ENCODE data around the gene BEST3. TPM values are rescaled to one million over a fixed set of nuclear protein-coding genes. Genes with fewer than 3 reads are reported as not detected.
A peak's percentile ranks its signal among the peaks of the same experiment; 100 is the strongest.

The BEST3 gene
- total RNA-seq, 1 donor from 2014 or later: 0.11 TPM

DNA sequence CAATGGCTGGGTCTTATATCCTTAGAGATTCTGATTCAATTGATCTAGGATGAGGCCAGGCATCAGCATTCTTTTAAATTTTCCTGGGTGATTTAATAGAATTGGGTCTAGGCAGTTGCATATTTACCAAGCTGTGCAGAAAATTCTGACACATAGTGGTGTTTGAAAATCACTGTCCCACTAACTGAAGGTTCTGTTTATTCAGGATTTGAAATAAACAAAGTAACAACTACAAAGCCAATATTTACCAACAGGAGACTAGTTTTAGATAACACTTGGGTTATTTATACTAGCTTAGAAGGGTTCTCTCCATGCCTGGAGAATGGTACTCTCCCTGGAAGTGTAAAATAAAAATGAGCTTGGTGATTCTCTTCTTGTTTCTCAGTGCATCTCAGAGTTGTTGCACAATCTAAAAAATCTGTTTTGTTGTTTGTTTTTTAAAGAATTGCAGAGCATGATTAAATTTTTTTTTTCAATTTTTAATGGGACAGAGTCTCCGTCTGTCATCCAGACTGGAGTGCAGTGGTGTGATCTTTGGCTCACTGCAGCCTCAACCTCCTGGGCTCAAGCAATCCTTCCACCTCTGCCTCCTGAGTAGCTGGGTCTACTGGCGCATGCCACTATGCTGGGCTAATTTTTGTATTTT is 16.9 kb downstream of the BEST3 start:
- Mint-ChIP-seq H3K4me1 (ENCODE audit: unreplicated experiment) (peaks cover 27% of the 10 kb centered on the region), H3K27ac (ENCODE audit: unreplicated experiment) (no peak overlapping the region), H3K27me3 (ENCODE audit: unreplicated experiment) (no peaks in the 10 kb centered on the region), H3K36me3 (ENCODE audit: unreplicated experiment) (no peaks in the 10 kb centered on the region), H3K4me3 (ENCODE audit: unreplicated experiment) (no peak overlapping the region), H3K9me3 (ENCODE audit: unreplicated experiment) (no peaks in the 10 kb centered on the region)
- TF ChIP-seq, protein P1, sequence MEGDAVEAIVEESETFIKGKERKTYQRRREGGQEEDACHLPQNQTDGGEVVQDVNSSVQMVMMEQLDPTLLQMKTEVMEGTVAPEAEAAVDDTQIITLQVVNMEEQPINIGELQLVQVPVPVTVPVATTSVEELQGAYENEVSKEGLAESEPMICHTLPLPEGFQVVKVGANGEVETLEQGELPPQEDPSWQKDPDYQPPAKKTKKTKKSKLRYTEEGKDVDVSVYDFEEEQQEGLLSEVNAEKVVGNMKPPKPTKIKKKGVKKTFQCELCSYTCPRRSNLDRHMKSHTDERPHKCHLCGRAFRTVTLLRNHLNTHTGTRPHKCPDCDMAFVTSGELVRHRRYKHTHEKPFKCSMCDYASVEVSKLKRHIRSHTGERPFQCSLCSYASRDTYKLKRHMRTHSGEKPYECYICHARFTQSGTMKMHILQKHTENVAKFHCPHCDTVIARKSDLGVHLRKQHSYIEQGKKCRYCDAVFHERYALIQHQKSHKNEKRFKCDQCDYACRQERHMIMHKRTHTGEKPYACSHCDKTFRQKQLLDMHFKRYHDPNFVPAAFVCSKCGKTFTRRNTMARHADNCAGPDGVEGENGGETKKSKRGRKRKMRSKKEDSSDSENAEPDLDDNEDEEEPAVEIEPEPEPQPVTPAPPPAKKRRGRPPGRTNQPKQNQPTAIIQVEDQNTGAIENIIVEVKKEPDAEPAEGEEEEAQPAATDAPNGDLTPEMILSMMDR (IDR thresholded peaks at IDR 0.05): no peak
- no peak for DNase-seq (ENCODE audit: extremely low spot score, unreplicated experiment)

DNA sequence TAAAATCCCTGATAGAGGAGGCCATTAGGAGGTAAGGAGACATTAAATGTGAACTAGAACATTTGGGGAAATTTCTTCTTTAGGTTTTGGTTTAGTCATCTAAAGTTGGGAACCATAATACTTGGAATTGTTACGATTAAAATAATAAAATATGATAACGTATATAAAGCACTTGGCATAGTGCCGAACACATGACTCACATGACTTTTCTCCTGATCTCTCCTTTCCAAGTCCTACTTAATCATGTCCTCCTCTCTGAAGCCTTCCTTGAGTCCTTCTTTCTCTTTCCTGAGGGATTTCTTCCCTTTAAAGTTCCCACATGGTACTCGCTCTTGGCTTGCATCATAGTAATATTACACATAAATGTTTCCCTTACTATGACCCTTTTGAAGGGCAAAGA is 20.0 kb downstream of the BEST3 start:
- H3K4me3 Mint-ChIP-seq (ENCODE audit: unreplicated experiment): no peak overlapping the region
- H3K4me1 Mint-ChIP-seq (ENCODE audit: unreplicated experiment): peaks cover 9% of the 10 kb centered on the region
- DNase-seq (ENCODE audit: extremely low spot score, unreplicated experiment): no peak

DNA sequence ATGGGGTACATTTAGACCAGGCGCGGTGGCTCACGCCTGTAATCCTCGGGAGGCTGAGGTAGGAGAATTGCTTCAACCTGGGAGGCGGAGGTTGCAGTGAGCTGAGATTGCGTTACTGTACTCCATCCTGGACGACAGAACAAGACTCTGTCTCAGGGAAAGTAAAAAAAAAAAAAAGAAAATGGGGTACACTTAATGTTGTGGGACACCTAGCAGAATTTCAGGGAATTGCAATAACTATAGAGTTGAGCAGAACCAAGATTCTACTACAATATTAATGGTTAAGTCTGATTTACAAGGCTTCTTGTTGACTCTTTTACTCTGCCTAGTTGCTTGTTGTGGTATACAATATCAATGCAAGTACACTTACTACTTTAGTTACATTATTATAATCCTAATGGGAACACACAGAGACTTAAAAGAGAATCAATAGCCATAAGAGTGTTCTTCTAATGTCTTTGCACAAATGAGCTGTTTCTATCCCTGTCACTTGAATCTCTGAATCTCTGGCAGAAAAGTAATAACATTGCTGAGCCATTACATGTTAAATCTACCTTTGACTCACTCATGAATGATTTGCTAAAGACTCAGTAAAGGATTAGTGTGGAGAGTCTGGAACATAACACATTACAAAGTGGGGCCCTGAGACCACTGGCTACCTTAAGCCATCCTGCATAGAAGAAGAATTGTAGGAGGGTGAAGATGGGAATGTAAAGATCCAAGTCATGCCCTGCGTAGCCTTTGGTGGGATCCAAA is 22.7 kb downstream of the BEST3 start:
- TF ChIP-seq, protein P1 (IDR thresholded peaks at IDR 0.05): peak; percentile 7
- Mint-ChIP-seq H3K27me3 (ENCODE audit: unreplicated experiment) (no peaks in the 10 kb centered on the region), H3K4me1 (ENCODE audit: unreplicated experiment) (peaks cover 11% of the 10 kb centered on the region)

More for the DNA sequence above, 20.0 kb downstream of the BEST3 start:
- Mint-ChIP-seq H3K27ac (ENCODE audit: unreplicated experiment) (peak overlapping the region; percentile 47), H3K9me3 (ENCODE audit: unreplicated experiment) (no peaks in the 10 kb centered on the region), H3K36me3 (ENCODE audit: unreplicated experiment) (no peaks in the 10 kb centered on the region), H3K27me3 (ENCODE audit: unreplicated experiment) (no peaks in the 10 kb centered on the region)
- TF ChIP-seq, protein P1 (IDR thresholded peaks at IDR 0.05): no peak

DNA sequence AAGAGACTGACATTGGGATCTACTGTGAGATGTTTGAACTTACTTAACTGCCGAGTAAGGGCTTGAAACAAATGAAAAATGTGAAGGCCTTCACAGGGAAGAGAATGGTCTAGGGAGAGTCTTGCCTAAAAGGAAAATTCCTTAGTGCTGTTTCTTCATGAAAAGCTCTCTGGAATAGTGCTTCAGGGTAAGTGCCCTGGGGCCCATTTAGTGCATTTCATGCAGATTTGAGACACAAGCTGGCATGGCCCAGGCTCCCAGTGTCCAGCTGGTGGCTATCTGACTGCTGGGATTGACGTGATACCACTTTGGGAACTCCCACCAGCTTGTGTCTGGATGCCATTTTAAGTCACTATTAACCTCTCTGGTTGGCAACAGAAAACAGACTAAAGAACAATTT is 26.9 kb downstream of the BEST3 start:
- TF ChIP-seq, protein P1 (IDR thresholded peaks at IDR 0.05): no peak
- DNase-seq (ENCODE audit: extremely low spot score, unreplicated experiment): no peak
- no peak overlapping the region for H3K4me3 Mint-ChIP-seq (ENCODE audit: unreplicated experiment)
- no peak overlapping the region for H3K27ac Mint-ChIP-seq (ENCODE audit: unreplicated experiment)
- no peaks in the 10 kb centered on the region for H3K36me3 Mint-ChIP-seq (ENCODE audit: unreplicated experiment)
- H3K4me1 Mint-ChIP-seq (ENCODE audit: unreplicated experiment): peaks cover 7% of the 10 kb centered on the region
- no peaks in the 10 kb centered on the region for H3K9me3 Mint-ChIP-seq (ENCODE audit: unreplicated experiment)
- H3K27me3 Mint-ChIP-seq (ENCODE audit: unreplicated experiment): no peaks in the 10 kb centered on the region

More for the DNA sequence above, 22.7 kb downstream of the BEST3 start:
- DNase-seq (ENCODE audit: extremely low spot score, unreplicated experiment): no peak
- Mint-ChIP-seq H3K36me3 (ENCODE audit: unreplicated experiment) (no peaks in the 10 kb centered on the region), H3K4me3 (ENCODE audit: unreplicated experiment) (no peak overlapping the region), H3K9me3 (ENCODE audit: unreplicated experiment) (no peaks in the 10 kb centered on the region), H3K27ac (ENCODE audit: unreplicated experiment) (no peak overlapping the region)

DNA sequence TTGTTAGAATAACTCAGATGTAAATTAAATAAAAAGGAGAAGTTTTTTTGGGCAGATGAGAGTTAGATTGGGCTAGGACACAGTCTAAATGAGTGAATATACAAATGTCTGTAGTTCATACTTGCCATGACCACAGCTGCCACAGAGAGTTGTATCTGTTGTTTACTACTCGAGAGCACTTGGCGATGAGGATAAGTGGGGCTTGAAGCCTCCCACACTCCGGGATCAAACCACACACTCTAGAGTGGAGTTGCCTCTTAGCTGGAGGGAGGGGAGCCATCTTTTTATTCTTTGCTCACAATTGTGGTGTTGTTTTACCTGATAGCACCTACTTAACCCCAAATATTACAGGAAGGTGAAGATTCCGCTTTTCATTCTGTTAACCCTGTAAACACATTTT is 27.5 kb downstream of the BEST3 start:
- no peak overlapping the region for H3K27ac Mint-ChIP-seq (ENCODE audit: unreplicated experiment)
- H3K27me3 Mint-ChIP-seq (ENCODE audit: unreplicated experiment): no peaks in the 10 kb centered on the region
- no peak overlapping the region for H3K4me3 Mint-ChIP-seq (ENCODE audit: unreplicated experiment)
- TF ChIP-seq, protein P1 (IDR thresholded peaks at IDR 0.05): no peak
- no peak for DNase-seq (ENCODE audit: extremely low spot score, unreplicated experiment)
- peaks cover 7% of the 10 kb centered on the region for H3K4me1 Mint-ChIP-seq (ENCODE audit: unreplicated experiment)
- H3K9me3 Mint-ChIP-seq (ENCODE audit: unreplicated experiment): no peaks in the 10 kb centered on the region
- no peaks in the 10 kb centered on the region for H3K36me3 Mint-ChIP-seq (ENCODE audit: unreplicated experiment)

Data from osteocyte (in vitro differentiated cells).